Measurements from ENCODE around the gene LINGO3.

LINGO3 gene

GRCh38 chr19:2307518-2308012 is 389 bp downstream of the LINGO3 start:
- no peak for TF ChIP-seq CTCF (IDR thresholded peaks at IDR 0.05; ENCODE audit: low read depth, low read length)
- Histone ChIP-seq H3K9me3 (ENCODE audit: severe bottlenecking) (peaks cover 7% of the 10 kb centered on the region), H3K36me3 (no peaks in the 10 kb centered on the region), H3K27ac (no peak overlapping the region), H3K27me3 (ENCODE audit: insufficient read depth, low read depth, severe bottlenecking) (no peaks in the 10 kb centered on the region), H3K4me3 (ENCODE audit: low read depth, low read length) (no peak overlapping the region)
- DNase-seq, result no peak

GRCh38 chr19:2306971-2307370 is 983 bp downstream of the LINGO3 start:
- no peak for TF ChIP-seq CTCF (IDR thresholded peaks at IDR 0.05; ENCODE audit: low read depth, low read length)
- H3K27me3 ChIP-seq (ENCODE audit: insufficient read depth, low read depth, severe bottlenecking), result no peaks in the 10 kb centered on the region
- no peaks in the 10 kb centered on the region for H3K36me3 ChIP-seq
- no peak for DNase-seq
- H3K4me3 ChIP-seq (ENCODE audit: low read depth, low read length), result no peak overlapping the region
- H3K9me3 ChIP-seq (ENCODE audit: severe bottlenecking), result peaks cover 7% of the 10 kb centered on the region
- no peak overlapping the region for H3K27ac ChIP-seq

GRCh38 chr19:2306281-2306806 is 1.6 kb downstream of the LINGO3 start:
- H3K36me3 ChIP-seq, result no peaks in the 10 kb centered on the region
- H3K27me3 ChIP-seq (ENCODE audit: insufficient read depth, low read depth, severe bottlenecking), result no peaks in the 10 kb centered on the region
- no peak overlapping the region for H3K27ac ChIP-seq
- H3K4me3 ChIP-seq (ENCODE audit: low read depth, low read length), result no peak overlapping the region
- TF ChIP-seq CTCF (IDR thresholded peaks at IDR 0.05; ENCODE audit: low read depth, low read length), result no peak
- DNase-seq, result no peak
- H3K9me3 ChIP-seq (ENCODE audit: severe bottlenecking), result peaks cover 7% of the 10 kb centered on the region

GRCh38 chr19:2305452-2306280 is 2.3 kb downstream of the LINGO3 start:
- no peak for TF ChIP-seq CTCF (IDR thresholded peaks at IDR 0.05; ENCODE audit: low read depth, low read length)
- Histone ChIP-seq H3K27me3 (ENCODE audit: insufficient read depth, low read depth, severe bottlenecking) (no peaks in the 10 kb centered on the region), H3K4me3 (ENCODE audit: low read depth, low read length) (no peak overlapping the region), H3K36me3 (no peaks in the 10 kb centered on the region), H3K9me3 (ENCODE audit: severe bottlenecking) (peaks cover 7% of the 10 kb centered on the region), H3K27ac (peak overlapping the region; percentile 11; the same call in 1 of the 2 replicates)
- DNase-seq, result no peak

- no peak for TF ChIP-seq CTCF (IDR thresholded peaks at IDR 0.05; ENCODE audit: low read depth, low read length)
- Histone ChIP-seq H3K27me3 (ENCODE audit: insufficient read depth, low read depth, severe bottlenecking) (no peaks in the 10 kb centered on the region), H3K27ac (peak overlapping the region; percentile 56; the same call in 1 of the 2 replicates), H3K4me3 (ENCODE audit: low read depth, low read length) (no peak overlapping the region), H3K36me3 (no peaks in the 10 kb centered on the region), H3K9me3 (ENCODE audit: severe bottlenecking) (peaks cover 7% of the 10 kb centered on the region)
- no peak for DNase-seq
Measured at GRCh38 chr19:2303211-2303798, 4.6 kb downstream of the LINGO3 start.

Measured in WERI-Rb-1 (cell line).